IMR-90 (cell line): ENCODE results near the gene TSEN15. TPM values are rescaled to one million over a fixed set of nuclear protein-coding genes. Genes with fewer than 3 reads are reported as not detected.

Experiments
- ATAC-seq: fragments of 200-7000 bp; cut with Tn5 transposase; 2 replicates; pipeline ENCODE4 v1.9.1; 2020; ENCODE audit warnings: low read depth, mild to moderate bottlenecking, moderate library complexity
- BruUV-seq: library from RNA; stranded (reverse); fragments of 400-500 nt; replicated peaks from 2 replicates; lab custom pipeline; 2021; lab: Mats Ljungman, UMichigan
- CTCF ChIA-PET: fragments of 300-600 bp; formaldehyde crosslinking; extraction: SDS; loops from one replicate; lab custom pipeline; 2021; ENCODE audit warnings: antibody characterized with exemption; lab: Yijun Ruan, JAX
- POLR2A ChIA-PET: fragments of 300-600 bp; sonication (Branson Sonifier 250); formaldehyde crosslinking; loops from one replicate; lab custom pipeline; 2022; ENCODE audit warnings: antibody characterized with exemption; ENCODE audit not compliant: unreplicated experiment; lab: Charles Lee
- DNase-seq: peaks from one replicate; pipeline ENCODE4 v3.0.0; 2013
- H2AFZ ChIP-seq: replicated peaks from 2 replicates; pipeline ENCODE3; 2013; ENCODE audit warnings: low read length, mild to moderate bottlenecking; ENCODE audit not compliant: poor library complexity
- H2AK5ac ChIP-seq: 2 replicates; pipeline ENCODE4 v1.6.1; 2013; ENCODE audit warnings: low read depth, low read length, inconsistent platforms
- H2AK9ac ChIP-seq: replicated peaks from 2 replicates; pipeline ENCODE3; 2013; ENCODE audit warnings: mild to moderate bottlenecking, low read depth, low read length, moderate library complexity; ENCODE audit not compliant: poor library complexity
- H2BK120ac ChIP-seq: 2 replicates; pipeline ENCODE4 v1.6.1; 2013; ENCODE audit warnings: low read depth, low read length, inconsistent platforms
- H2BK15ac ChIP-seq: 3 replicates; pipeline ENCODE4 v1.6.1; 2013; ENCODE audit warnings: low read depth, low read length, inconsistent platforms
- H2BK20ac ChIP-seq: 2 replicates; pipeline ENCODE4 v1.6.1; 2013; ENCODE audit warnings: low read depth, mild to moderate bottlenecking, inconsistent platforms, low read length, moderate library complexity
- H2BK5ac ChIP-seq: 2 replicates; pipeline ENCODE4 v1.6.1; 2013; ENCODE audit warnings: mild to moderate bottlenecking, low read depth, low read length, inconsistent platforms; ENCODE audit not compliant: poor library complexity, severe bottlenecking
- H3K14ac ChIP-seq: replicated peaks from 2 replicates; pipeline ENCODE4 v1.6.1; 2013; ENCODE audit warnings: low read depth, low read length, inconsistent platforms
- H3K18ac ChIP-seq: 2 replicates; pipeline ENCODE4 v1.6.1; 2013; ENCODE audit warnings: low read depth, low read length, control low read depth
- H3K23ac ChIP-seq: 2 replicates; pipeline ENCODE4 v1.6.1; 2013; ENCODE audit warnings: low read depth, low read length, inconsistent platforms
- H3K27ac ChIP-seq: 2 replicates; pipeline ENCODE4 v1.5.1; 2013; ENCODE audit warnings: mild to moderate bottlenecking, control low read depth, low read length; ENCODE audit not compliant: insufficient read depth
- H3K27me3 ChIP-seq: 2 replicates; pipeline ENCODE4 v1.6.1; 2013; ENCODE audit warnings: low read length; ENCODE audit not compliant: control insufficient read depth, insufficient read depth
- H3K36me3 ChIP-seq: 2 replicates; pipeline ENCODE4 v1.6.1; 2013; ENCODE audit warnings: low read length, mixed read lengths; ENCODE audit not compliant: control insufficient read depth, insufficient read depth
- H3K4ac ChIP-seq: 2 replicates; pipeline ENCODE4 v1.6.1; 2013; ENCODE audit warnings: low read depth, low read length, inconsistent platforms
- H3K4me1 ChIP-seq: 2 replicates; pipeline ENCODE4 v1.6.1; 2013; ENCODE audit warnings: low read length, mixed read lengths; ENCODE audit not compliant: control insufficient read depth, insufficient read depth
- H3K4me2 ChIP-seq: 2 replicates; pipeline ENCODE4 v1.6.1; 2013; ENCODE audit warnings: low read depth, mild to moderate bottlenecking, control low read depth, low read length, moderate library complexity
- H3K4me3 ChIP-seq: 2 replicates; pipeline ENCODE4 v1.5.1; 2013; ENCODE audit warnings: low read depth, mild to moderate bottlenecking, control low read depth, low read length, moderate library complexity; ENCODE audit not compliant: insufficient read depth
- H3K56ac ChIP-seq: 2 replicates; pipeline ENCODE4 v1.6.1; 2013; ENCODE audit warnings: low read length, inconsistent platforms; ENCODE audit not compliant: insufficient read depth; ENCODE audit errors: extremely low read depth
- H3K79me1 ChIP-seq, 2 experiments: 2 replicates each; pipeline ENCODE4 v1.6.1; 2013; ENCODE audit warnings: low read length in 2 of 2, inconsistent platforms in 1 of 2, low read depth in 1 of 2
- H3K9ac ChIP-seq: 2 replicates; pipeline ENCODE4 v1.6.1; 2013; ENCODE audit warnings: low read depth, low read length, control low read depth
- H3K9me1 ChIP-seq: 2 replicates; pipeline ENCODE4 v1.6.1; 2013; ENCODE audit warnings: low read length, inconsistent platforms; ENCODE audit not compliant: insufficient read depth
- H3K9me3 ChIP-seq: 2 replicates; pipeline ENCODE4 v1.6.1; 2013; ENCODE audit warnings: low read length; ENCODE audit not compliant: control insufficient read depth, insufficient read depth
- H4K20me1 ChIP-seq: 2 replicates; pipeline ENCODE4 v1.6.1; 2013; ENCODE audit warnings: low read length, inconsistent platforms; ENCODE audit not compliant: insufficient read depth
- H4K5ac ChIP-seq: 2 replicates; pipeline ENCODE4 v1.6.1; 2013; ENCODE audit warnings: mild to moderate bottlenecking, low read depth, low read length, control low read depth
- H4K8ac ChIP-seq, 2 experiments: 2 replicates each; pipeline ENCODE4 v1.6.1; 2013; ENCODE audit warnings: low read depth in 2 of 2, low read length in 2 of 2, control low read depth in 1 of 2, inconsistent platforms in 1 of 2
- H4K91ac ChIP-seq: 2 replicates; pipeline ENCODE4 v1.6.1; 2013; ENCODE audit warnings: low read depth, low read length, inconsistent platforms; ENCODE audit not compliant: insufficient read depth
- BHLHE40 ChIP-seq: fragments of 150-350 bp; IDR thresholded peaks from 2 replicates; pipeline ENCODE4 v1.6.1; 2016; ENCODE audit warnings: mild to moderate bottlenecking, low read depth, low read length
- CHD1 ChIP-seq: IDR thresholded peaks from 2 replicates; pipeline ENCODE4 v1.6.1; 2012; ENCODE audit warnings: low read depth, low read length, improper control_type of control experiment
- CTCF ChIP-seq: conservative IDR thresholded peaks from 2 replicates; pipeline ENCODE4 v1.5.1; 2012; ENCODE audit warnings: mild to moderate bottlenecking, low read depth, low read length, improper control_type of control experiment
- ELK1 ChIP-seq: fragments of 150-350 bp; IDR thresholded peaks from 2 replicates; pipeline ENCODE4 v1.6.1; 2016; ENCODE audit warnings: low read depth, mild to moderate bottlenecking, low read length, moderate library complexity, borderline replicate concordance
- MAZ ChIP-seq: IDR thresholded peaks from 2 replicates; pipeline ENCODE4 v1.6.1; 2012; ENCODE audit warnings: low read depth, mild to moderate bottlenecking, low read length, improper control_type of control experiment, moderate library complexity, borderline replicate concordance
- NFE2L2 ChIP-seq: fragments of 150-350 bp; IDR thresholded peaks from 2 replicates; pipeline ENCODE4 v1.6.1; 2016; ENCODE audit warnings: low read depth, mild to moderate bottlenecking, low read length
- POLR2A ChIP-seq: IDR thresholded peaks from 2 replicates; pipeline ENCODE4 v1.6.1; 2012; ENCODE audit warnings: mild to moderate bottlenecking, low read depth, low read length
- SMC3 ChIP-seq: fragments of 150-350 bp; IDR thresholded peaks from 2 replicates; pipeline ENCODE4 v1.6.1; 2016; ENCODE audit warnings: low read depth, mild to moderate bottlenecking, antibody characterized with exemption, low read length, moderate library complexity
- USF2 ChIP-seq: fragments of 150-350 bp; IDR thresholded peaks from 2 replicates; pipeline ENCODE4 v1.6.1; 2017; ENCODE audit warnings: mild to moderate bottlenecking, antibody characterized with exemption, low read length, low read depth
- dilution Hi-C: fragments of 300-500 bp; cut with HindIII; formaldehyde crosslinking; loops from one replicate; pipeline ENCODE4 v1.14.3; 2018; ENCODE audit warnings: low sequenced_read_pairs; ENCODE audit not compliant: unreplicated experiment
- in situ Hi-C: fragments of 300-500 bp; cut with MboI; formaldehyde crosslinking; loops from 3 replicates; pipeline ENCODE4 v1.14.3; 2019; ENCODE audit warnings: low sequenced_read_pairs, inconsistent platforms, mixed read lengths
- intact Hi-C: fragments of 100-400 bp; cut with micrococcal nuclease; formaldehyde crosslinking; loops from 2 replicates; pipeline ENCODE4 v1.10.0; 2022
- polyA plus RNA-seq, 3 experiments: library from polyadenylated mRNA; depleted of rRNA; stranded (reverse); fragments of >200 nt; gene quantifications; 2 replicates each; pipeline ENCODE4 v1.2.3, GENCODE V29; 2012; ENCODE audit warnings: low replicate concordance in 1 of 3
- total RNA-seq: library from RNA; depleted of rRNA; stranded (reverse); fragments of >200 nt; gene quantifications from 2 replicates; pipeline ENCODE4 v1.2.3, GENCODE V29; 2012

Gene TSEN15
- total and polyA plus RNA-seq, 2 of the 4 experiments (the other 2 are of a cell fraction): 32.4 to 45.0 TPM

GRCh38 chr1:184059887-184060286 is 8.4 kb downstream of the TSEN15 start:
- Histone ChIP-seq H3K56ac (peak overlapping the region; percentile 80; the same call in 1 of the 2 replicates), H3K4me1 (peaks cover 2% of the 10 kb centered on the region), H2AK5ac (peak overlapping the region; percentile 91), H2BK15ac (peak overlapping the region; percentile 95), H2BK20ac (peak overlapping the region; percentile 85), H3K9ac (no peak overlapping the region), H3K27ac (peak overlapping the region; percentile 79), H3K9me3 (no peaks in the 10 kb centered on the region), H3K4me3 (no peak overlapping the region), H2AK9ac (peak overlapping the region; percentile 66), H4K5ac (peak overlapping the region; percentile 86; the same call in 1 of the 2 replicates), H2BK120ac (peak overlapping the region; percentile 96), H3K27me3 (no peaks in the 10 kb centered on the region), H4K91ac (peak overlapping the region; percentile 96), H4K20me1 (no peaks in the 10 kb centered on the region), H3K4ac (peak overlapping the region; percentile 93), H3K79me1 (peaks cover 20 to 34% of the 10 kb centered on the region in 2 experiments), H3K23ac (peak overlapping the region; percentile 87), H2AFZ (no peak overlapping the region), H4K8ac (peak overlapping the region in 1 of 2 experiments; percentile 98; a peak in 2 of 4 replicates), H3K36me3 (peaks cover 4% of the 10 kb centered on the region), H3K18ac (peak overlapping the region; percentile 96; the same call in 1 of the 2 replicates), H3K14ac (0 out of 2 replicates have a peak overlapping the region, but pooled peaks have one; percentile 59), H3K9me1 (peaks cover 6% of the 10 kb centered on the region; the same call in 1 of the 2 replicates), H3K4me2 (peak overlapping the region; percentile 71; the same call in 1 of the 2 replicates), H2BK5ac (peak overlapping the region; percentile 98)
- POLR2A ChIA-PET: no interaction called here
- dilution Hi-C loops (no loop called here), intact Hi-C loops (loop anchor here (10.0 kb wide), 1 partner anchor 425 kb away; the partner anchor contains the start of gene ARPC5), in situ Hi-C loops (no loop called here)
- ATAC-seq: no peak
- BruUV-seq: no TSS peak
- DNase-seq: no peak
- TF ChIP-seq ELK1: no peak
- TF ChIP-seq SMC3: no peak
- no peak for TF ChIP-seq NFE2L2
- no peak for TF ChIP-seq POLR2A
- TF ChIP-seq CTCF: no peak
- no peak for TF ChIP-seq USF2
- TF ChIP-seq BHLHE40: no peak
- no peak for TF ChIP-seq MAZ
- no peak for TF ChIP-seq CHD1
- CTCF ChIA-PET: no interaction called here
